Gastroesophageal sphincter (tissue), 4 donors: ENCODE data around the gene CIT. TPM values are rescaled to one million over a fixed set of nuclear protein-coding genes. Genes with fewer than 3 reads are reported as not detected.

Experiments
- ATAC-seq: fragments of 150-250 bp; one replicate; pipeline ENCODE4 v1.9.1; 2016; ENCODE audit warnings: mild to moderate bottlenecking, moderate library complexity
- H3K27ac ChIP-seq, 4 donors: fragments of 200-600 bp; sonication (generic) in 3 of 4; 1 replicate in 3 of 4; 2 replicates in 1 of 4; pipeline ENCODE4 v1.5.1; 2016 to 2019
- H3K27me3 ChIP-seq: fragments of 200-600 bp; sonication (generic); one replicate; pipeline ENCODE4 v1.5.1; 2019
- H3K36me3 ChIP-seq, 2 donors: fragments of 200-600 bp; sonication (generic); one replicate each; pipeline ENCODE4 v1.5.1; 2019; ENCODE audit warnings: control low read depth in 1 of 2
- H3K4me1 ChIP-seq, 3 donors: fragments of 200-600 bp; sonication (generic); 1 replicate in 2 of 3; 2 replicates in 1 of 3; pipeline ENCODE4 v1.5.1; 2016 to 2019; ENCODE audit warnings: control low read depth in 2 of 3
- H3K4me3 ChIP-seq, 2 donors: fragments of 200-600 bp; sonication (generic); one replicate each; pipeline ENCODE4 v1.5.1; 2019; ENCODE audit warnings: mild to moderate bottlenecking in 1 of 2, moderate library complexity in 1 of 2
- H3K9me3 ChIP-seq, 3 donors: fragments of 200-600 bp; sonication (generic); one replicate each; pipeline ENCODE4 v1.5.1; 2017 to 2019; ENCODE audit warnings: control low read depth in 2 of 3
- EP300 ChIP-seq: sonication (generic); formaldehyde crosslinking; IDR thresholded peaks from one replicate; pipeline ENCODE4 v1.6.1; 2017; ENCODE audit warnings: antibody characterized with exemption, mild to moderate bottlenecking
- POLR2A ChIP-seq, 2 donors: fragments of 450-650 bp; IDR thresholded peaks; one replicate each; pipeline ENCODE4 v1.6.1; 2017; ENCODE audit warnings: antibody characterized with exemption in 2 of 2, mild to moderate bottlenecking in 2 of 2, moderate library complexity in 1 of 2
- POLR2AphosphoS5 ChIP-seq: sonication (generic); formaldehyde crosslinking; IDR thresholded peaks from one replicate; pipeline ENCODE4 v1.6.1; 2017; ENCODE audit warnings: antibody characterized with exemption
- WGBS, 2 donors: methylation state at CpG; one replicate each; pipeline ENCODE4 v1.1.5; 2018; ENCODE audit warnings: low coverage in 1 of 2; 5-methylcytosine and 5-hydroxymethylcytosine counted together
- total RNA-seq, 4 donors: library from RNA; depleted of rRNA; stranded (reverse); fragments of >200 nt; gene quantifications; one replicate each; pipeline ENCODE4 v1.1.0, GENCODE V29; 2016
- TF ChIP-seq, protein P1 (sequence below), 4 experiments: fragments of 200-600 bp in 2 of 4; fragments of 450-650 bp in 2 of 4; sonication (generic) in 1 of 4; IDR thresholded peaks; one replicate each; pipeline ENCODE4 v1.5.1; 2017 to 2019; ENCODE audit warnings: antibody characterized with exemption in 4 of 4, mild to moderate bottlenecking in 2 of 4, moderate library complexity in 2 of 4

Gene CIT
- total RNA-seq, 4 donors from 2014 or later, result 3.8 to 9.7 (median 6.6) TPM

GRCh38 chr12:119672194-119672593, 204.9 kb downstream of the CIT start:
- Histone ChIP-seq H3K9me3 (no peaks in the 10 kb centered on the region), H3K36me3 (peaks cover 0 to 77% of the 10 kb centered on the region in 2 donors), H3K27me3 (no peaks in the 10 kb centered on the region), H3K4me3 (no peak overlapping the region), H3K4me1 (peaks cover 3 to 54% (median 6%) of the 10 kb centered on the region in 3 donors), H3K27ac (peak overlapping the region in 1 of 4 donors; percentile 73)
- TF ChIP-seq POLR2A (IDR thresholded peaks at IDR 0.05), result no peak
- TF ChIP-seq EP300, result no peak
- TF ChIP-seq, protein P1, sequence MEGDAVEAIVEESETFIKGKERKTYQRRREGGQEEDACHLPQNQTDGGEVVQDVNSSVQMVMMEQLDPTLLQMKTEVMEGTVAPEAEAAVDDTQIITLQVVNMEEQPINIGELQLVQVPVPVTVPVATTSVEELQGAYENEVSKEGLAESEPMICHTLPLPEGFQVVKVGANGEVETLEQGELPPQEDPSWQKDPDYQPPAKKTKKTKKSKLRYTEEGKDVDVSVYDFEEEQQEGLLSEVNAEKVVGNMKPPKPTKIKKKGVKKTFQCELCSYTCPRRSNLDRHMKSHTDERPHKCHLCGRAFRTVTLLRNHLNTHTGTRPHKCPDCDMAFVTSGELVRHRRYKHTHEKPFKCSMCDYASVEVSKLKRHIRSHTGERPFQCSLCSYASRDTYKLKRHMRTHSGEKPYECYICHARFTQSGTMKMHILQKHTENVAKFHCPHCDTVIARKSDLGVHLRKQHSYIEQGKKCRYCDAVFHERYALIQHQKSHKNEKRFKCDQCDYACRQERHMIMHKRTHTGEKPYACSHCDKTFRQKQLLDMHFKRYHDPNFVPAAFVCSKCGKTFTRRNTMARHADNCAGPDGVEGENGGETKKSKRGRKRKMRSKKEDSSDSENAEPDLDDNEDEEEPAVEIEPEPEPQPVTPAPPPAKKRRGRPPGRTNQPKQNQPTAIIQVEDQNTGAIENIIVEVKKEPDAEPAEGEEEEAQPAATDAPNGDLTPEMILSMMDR (IDR thresholded peaks at IDR 0.05), result no peak
- no peak for TF ChIP-seq POLR2AphosphoS5
- ATAC-seq, result no peak
- 81 to 87% methylated on average over 6 of the region's 8 CpGs for WGBS, 2 donors

- no peak for ATAC-seq
- H3K9me3 ChIP-seq, result no peaks in the 10 kb centered on the region
- peak overlapping the region in 1 of 4 donors; percentile 8 for H3K27ac ChIP-seq
- WGBS, 2 donors, result 66 to 88% methylated on average over 2 to 3 of the region's 3 CpGs
- H3K4me1 ChIP-seq, result peaks cover 3 to 64% (median 10%) of the 10 kb centered on the region in 3 donors
- no peaks in the 10 kb centered on the region for H3K27me3 ChIP-seq
- H3K4me3 ChIP-seq, result no peak overlapping the region
- no peak for TF ChIP-seq POLR2AphosphoS5
- peaks cover 0 to 65% of the 10 kb centered on the region in 2 donors for H3K36me3 ChIP-seq
Observed at GRCh38 chr12:119671070-119671469, 206.1 kb downstream of the CIT start.

- TF ChIP-seq, protein P1 (IDR thresholded peaks at IDR 0.05), result no peak
- Histone ChIP-seq H3K27me3 (no peaks in the 10 kb centered on the region), H3K36me3 (peaks cover 0 to 54% of the 10 kb centered on the region in 2 donors), H3K4me1 (peaks cover 3 to 64% (median 10%) of the 10 kb centered on the region in 3 donors), H3K9me3 (no peaks in the 10 kb centered on the region), H3K27ac (peak overlapping the region in 3 of 4 donors; percentile 3 to 43 (median 37)), H3K4me3 (peak overlapping the region in 1 of 2 donors; percentile 10)
- ATAC-seq, result no peak
- 40 to 80% methylated on average over 1 to 4 of the region's 11 CpGs for WGBS, 2 donors
Observed at GRCh38 chr12:119669744-119670472, 207.2 kb downstream of the CIT start.

DNA sequence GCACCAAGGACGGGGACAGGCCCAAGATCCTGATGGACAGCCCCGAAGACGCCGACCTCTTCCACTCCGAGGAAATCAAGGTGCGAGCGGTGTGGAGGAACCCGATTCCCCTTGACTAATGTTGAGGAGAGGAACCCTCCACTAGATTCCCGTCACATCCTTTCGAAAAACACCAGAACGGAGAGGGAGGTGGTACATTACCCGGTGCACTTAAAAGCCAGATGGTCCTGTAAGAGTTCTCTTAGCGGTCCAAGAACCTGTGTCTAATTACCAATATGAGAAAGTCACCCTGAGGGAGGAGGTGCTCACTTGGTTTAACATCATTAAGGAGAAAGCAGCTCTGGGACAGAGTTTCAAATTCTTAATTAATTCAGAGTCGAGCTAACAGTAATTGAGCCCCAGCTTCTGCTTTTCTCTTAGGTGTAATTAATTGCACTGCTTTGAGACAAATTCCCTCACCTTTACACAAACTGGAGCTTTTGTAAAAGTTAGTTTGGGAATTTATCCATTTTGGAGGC, 208.7 kb downstream of the CIT start:
- peak overlapping the region; percentile 92 to 96 for H3K4me3 ChIP-seq
- no peaks in the 10 kb centered on the region for H3K9me3 ChIP-seq
- TF ChIP-seq POLR2AphosphoS5 (no peak), POLR2A (IDR thresholded peaks at IDR 0.05) (no peak), EP300 (no peak)
- TF ChIP-seq, protein P1 (IDR thresholded peaks at IDR 0.05), result no peak
- no peaks in the 10 kb centered on the region for H3K27me3 ChIP-seq
- H3K36me3 ChIP-seq, result peaks cover 0 to 38% of the 10 kb centered on the region in 2 donors
- WGBS, 2 donors, result 9 to 15% methylated on average over 4 to 10 of the region's 14 CpGs
- no peak for ATAC-seq
- peak overlapping the region; percentile 88 to 96 (median 94) for H3K27ac ChIP-seq
- H3K4me1 ChIP-seq, result peaks cover 3 to 61% (median 10%) of the 10 kb centered on the region in 3 donors

- Histone ChIP-seq H3K9me3 (no peaks in the 10 kb centered on the region), H3K4me3 (peak within 1 kb of the TSS; percentile 92 to 96), H3K27ac (peak within 1 kb of the TSS; percentile 88 to 96 (median 94)), H3K36me3 (peaks cover 0 to 32% of the 10 kb centered on the region in 2 donors), H3K4me1 (peaks cover 3 to 55% (median 10%) of the 10 kb centered on the region in 3 donors), H3K27me3 (no peaks in the 10 kb centered on the region)
- peak; percentile 100 for ATAC-seq
- WGBS, 2 donors, result 0% methylated on average over 4 to 5 of the region's 69 CpGs
- TF ChIP-seq POLR2A (IDR thresholded peaks at IDR 0.05) (peak; percentile 68 to 74), EP300 (no peak), POLR2AphosphoS5 (peak; percentile 91)
- TF ChIP-seq, protein P1 (IDR thresholded peaks at IDR 0.05), result peak; percentile 65 to 96 (median 82)
Observed at GRCh38 chr12:119667577-119668323, 209.4 kb downstream of the CIT start, which contains the start of gene PRKAB1. PRKAB1 (plus strand) TSS chr12:119668133; CDS start chr12:119668245, 112 bp downstream.
